ENCODE data around the gene CCL20.

CCL20 gene

GRCh38 chr2:227826019-227826521 lies 12.4 kb downstream of the CCL20 start:
- TF ChIP-seq NFRKB (IDR thresholded peaks at IDR 0.05) (no peak), FOXA1 (IDR thresholded peaks at IDR 0.05) (no peak), SUZ12 (IDR thresholded peaks at IDR 0.05) (no peak), PKNOX1 (IDR thresholded peaks at IDR 0.05) (no peak), LEF1 (IDR thresholded peaks at IDR 0.05; ENCODE audit: borderline replicate concordance) (no peak), SP1 (IDR thresholded peaks at IDR 0.05) (no peak), CTBP1 (IDR thresholded peaks at IDR 0.05; ENCODE audit: borderline replicate concordance) (no peak), FOXK2 (IDR thresholded peaks at IDR 0.05) (no peak), BHLHE40 (IDR thresholded peaks at IDR 0.05; ENCODE audit: borderline replicate concordance) (no peak), ZNF384 (IDR thresholded peaks at IDR 0.05) (no peak), FOXM1 (IDR thresholded peaks at IDR 0.05; ENCODE audit: borderline replicate concordance) (no peak), ELF4 (IDR thresholded peaks at IDR 0.05) (no peak)
- ChIA-PET POLR2A (no interaction called here), CTCF (no interaction called here)
- DNase-seq (ENCODE audit: extremely low spot score) = no peak

- POLR2A ChIA-PET = no interaction called here
- CTCF ChIA-PET = no interaction called here
- DNase-seq (ENCODE audit: extremely low spot score) = no peak
- TF ChIP-seq FOXM1 (IDR thresholded peaks at IDR 0.05; ENCODE audit: borderline replicate concordance) (no peak), ZNF384 (IDR thresholded peaks at IDR 0.05) (no peak), TARDBP (IDR thresholded peaks at IDR 0.05) (no peak), CTBP1 (IDR thresholded peaks at IDR 0.05; ENCODE audit: borderline replicate concordance) (no peak), FOXA1 (IDR thresholded peaks at IDR 0.05) (no peak), SP1 (IDR thresholded peaks at IDR 0.05) (no peak), FOXK2 (IDR thresholded peaks at IDR 0.05) (no peak), NFRKB (IDR thresholded peaks at IDR 0.05) (no peak), ELF4 (IDR thresholded peaks at IDR 0.05) (no peak), PKNOX1 (IDR thresholded peaks at IDR 0.05) (no peak), ARNT (IDR thresholded peaks at IDR 0.05) (no peak), BHLHE40 (IDR thresholded peaks at IDR 0.05; ENCODE audit: borderline replicate concordance) (no peak), LEF1 (IDR thresholded peaks at IDR 0.05; ENCODE audit: borderline replicate concordance) (no peak), HDGF (IDR thresholded peaks at IDR 0.05; ENCODE audit: borderline replicate concordance) (no peak), SUZ12 (IDR thresholded peaks at IDR 0.05) (no peak), L3MBTL2 (conservative IDR thresholded peaks at IDR 0.05) (no peak)
Measured at GRCh38 chr2:227826563-227826962, 12.9 kb downstream of the CCL20 start.

GRCh38 chr2:227827143-227827542 lies 13.5 kb downstream of the CCL20 start:
- POLR2A ChIA-PET = no interaction called here
- no peak for DNase-seq (ENCODE audit: extremely low spot score)
- CTCF ChIA-PET = no interaction called here
- TF ChIP-seq ZNF384 (IDR thresholded peaks at IDR 0.05) = no peak
- no peak for TF ChIP-seq TARDBP (IDR thresholded peaks at IDR 0.05)
- no peak for TF ChIP-seq BHLHE40 (IDR thresholded peaks at IDR 0.05; ENCODE audit: borderline replicate concordance)
- no peak for TF ChIP-seq PKNOX1 (IDR thresholded peaks at IDR 0.05)
- no peak for TF ChIP-seq FOXA1 (IDR thresholded peaks at IDR 0.05)
- no peak for TF ChIP-seq FOXM1 (IDR thresholded peaks at IDR 0.05; ENCODE audit: borderline replicate concordance)
- TF ChIP-seq NFRKB (IDR thresholded peaks at IDR 0.05) = no peak
- no peak for TF ChIP-seq ELF4 (IDR thresholded peaks at IDR 0.05)
- no peak for TF ChIP-seq LEF1 (IDR thresholded peaks at IDR 0.05; ENCODE audit: borderline replicate concordance)
- TF ChIP-seq CTBP1 (IDR thresholded peaks at IDR 0.05; ENCODE audit: borderline replicate concordance) = no peak
- no peak for TF ChIP-seq SUZ12 (IDR thresholded peaks at IDR 0.05)

- TF ChIP-seq FOXK2 (IDR thresholded peaks at IDR 0.05) = no peak
- TF ChIP-seq FOXA1 (IDR thresholded peaks at IDR 0.05) = no peak
- TF ChIP-seq BHLHE40 (IDR thresholded peaks at IDR 0.05; ENCODE audit: borderline replicate concordance) = no peak
- no peak for TF ChIP-seq TARDBP (IDR thresholded peaks at IDR 0.05)
- no peak for TF ChIP-seq ARNT (IDR thresholded peaks at IDR 0.05)
- TF ChIP-seq FOXM1 (IDR thresholded peaks at IDR 0.05; ENCODE audit: borderline replicate concordance) = no peak
- TF ChIP-seq SP1 (IDR thresholded peaks at IDR 0.05) = no peak
- no peak for TF ChIP-seq ELF4 (IDR thresholded peaks at IDR 0.05)
- TF ChIP-seq HDGF (IDR thresholded peaks at IDR 0.05; ENCODE audit: borderline replicate concordance) = no peak
- no peak for TF ChIP-seq SUZ12 (IDR thresholded peaks at IDR 0.05)
- no peak for TF ChIP-seq LEF1 (IDR thresholded peaks at IDR 0.05; ENCODE audit: borderline replicate concordance)
- no peak for TF ChIP-seq L3MBTL2 (conservative IDR thresholded peaks at IDR 0.05)
- TF ChIP-seq PKNOX1 (IDR thresholded peaks at IDR 0.05) = no peak
- TF ChIP-seq CTBP1 (IDR thresholded peaks at IDR 0.05; ENCODE audit: borderline replicate concordance) = no peak
- TF ChIP-seq ZNF384 (IDR thresholded peaks at IDR 0.05) = no peak
- no peak for DNase-seq (ENCODE audit: extremely low spot score)
- ChIA-PET POLR2A (no interaction called here), CTCF (no interaction called here)
Measured at GRCh38 chr2:227828477-227828912, 14.9 kb downstream of the CCL20 start.

GRCh38 chr2:227829337-227829736 lies 15.7 kb downstream of the CCL20 start:
- TF ChIP-seq ELF4 (IDR thresholded peaks at IDR 0.05) (no peak), L3MBTL2 (conservative IDR thresholded peaks at IDR 0.05) (no peak), SP1 (IDR thresholded peaks at IDR 0.05) (no peak), FOXA1 (IDR thresholded peaks at IDR 0.05) (no peak), SUZ12 (IDR thresholded peaks at IDR 0.05) (no peak), ZNF384 (IDR thresholded peaks at IDR 0.05) (no peak), FOXK2 (IDR thresholded peaks at IDR 0.05) (no peak), TARDBP (IDR thresholded peaks at IDR 0.05) (no peak), LEF1 (IDR thresholded peaks at IDR 0.05; ENCODE audit: borderline replicate concordance) (no peak), HDGF (IDR thresholded peaks at IDR 0.05; ENCODE audit: borderline replicate concordance) (no peak), ARNT (IDR thresholded peaks at IDR 0.05) (no peak), NFRKB (IDR thresholded peaks at IDR 0.05) (no peak), PKNOX1 (IDR thresholded peaks at IDR 0.05) (no peak), FOXM1 (IDR thresholded peaks at IDR 0.05; ENCODE audit: borderline replicate concordance) (no peak), CTBP1 (IDR thresholded peaks at IDR 0.05; ENCODE audit: borderline replicate concordance) (no peak), BHLHE40 (IDR thresholded peaks at IDR 0.05; ENCODE audit: borderline replicate concordance) (no peak)
- ChIA-PET CTCF (no interaction called here), POLR2A (no interaction called here)
- no peak for DNase-seq (ENCODE audit: extremely low spot score)

Data from HEK293T (cell line).